Esophagus squamous epithelium (tissue), 5 donors: ENCODE measurements around the gene COL27A1. TPM values are rescaled to one million over a fixed set of nuclear protein-coding genes. Genes with fewer than 3 reads are reported as not detected.

ENCODE experiments used
- DNase-seq: peaks from one replicate; lab custom pipeline; 2025; lab: John Stamatoyannopoulos, UW
- H3K27ac ChIP-seq, 4 donors: fragments of 200-600 bp; sonication (generic); one replicate each; pipeline ENCODE4 v1.5.1; 2016 to 2019; ENCODE audit warnings: mild to moderate bottlenecking in 1 of 4
- H3K27me3 ChIP-seq, 4 donors: fragments of 200-600 bp; sonication (generic); 1 replicate in 3 of 4; 2 replicates in 1 of 4; pipeline versions ENCODE4 v1.5.1 to v1.6.0; 2017 to 2021; ENCODE audit warnings: antibody characterized with exemption in 1 of 4
- H3K36me3 ChIP-seq, 3 donors: fragments of 200-600 bp; sonication (generic); one replicate each; pipeline ENCODE4 v1.5.1; 2016 to 2019
- H3K4me1 ChIP-seq, 3 donors: fragments of 200-600 bp; sonication (generic); one replicate each; pipeline ENCODE4 v1.5.1; 2017 to 2019
- H3K4me3 ChIP-seq, 4 donors: fragments of 200-600 bp; sonication (generic); 1 replicate in 3 of 4; 2 replicates in 1 of 4; pipeline ENCODE4 v1.5.1; 2016 to 2019; ENCODE audit warnings: mild to moderate bottlenecking in 2 of 4, moderate library complexity in 1 of 4
- H3K9me3 ChIP-seq, 3 donors: fragments of 200-600 bp; sonication (generic); one replicate each; pipeline ENCODE4 v1.5.1; 2016 to 2019
- CTCF ChIP-seq, 6 experiments: fragments of 450-650 bp in 4 of 6; fragments of 200-600 bp in 2 of 6; sonication (generic) in 2 of 6; IDR thresholded peaks; one replicate each; pipeline ENCODE4 v1.5.1; 2016 to 2019; ENCODE audit warnings: antibody characterized with exemption in 6 of 6, mild to moderate bottlenecking in 4 of 6, moderate library complexity in 4 of 6
- POLR2A ChIP-seq, 4 donors: fragments of 450-650 bp; IDR thresholded peaks; one replicate each; pipeline ENCODE4 v1.6.1; 2017; ENCODE audit warnings: antibody characterized with exemption in 4 of 4, mild to moderate bottlenecking in 4 of 4, moderate library complexity in 3 of 4
- WGBS, 2 donors: methylation state at CpG; one replicate each; pipeline ENCODE4 v1.1.5; 2018; 5-methylcytosine and 5-hydroxymethylcytosine counted together
- intact Hi-C: fragments of 100-400 bp; cut with DNase I; formaldehyde crosslinking; loops from one replicate; pipeline ENCODE4 v1.15.0; 2022
- total RNA-seq, 4 donors: library from RNA; depleted of rRNA; stranded (reverse); fragments of >200 nt; gene quantifications; one replicate each; pipeline ENCODE4 v1.1.0, GENCODE V29; 2016
- donor health status: DM: yes; HTN: yes; CAD: no.

COL27A1 gene
- total RNA-seq, 4 donors from 2014 or later: 7.5 to 34.0 (median 12.0) TPM

GRCh38 chr9:114309096-114309495 lies 153.8 kb downstream of the COL27A1 start:
- intact Hi-C loops: no loop called here
- no peak for DNase-seq
- WGBS, 2 donors: 67 to 70% methylated on average over 2 to 5 of the region's 13 CpGs
- no peaks in the 10 kb centered on the region for H3K27me3 ChIP-seq
- H3K27ac ChIP-seq: no peak overlapping the region
- H3K9me3 ChIP-seq: no peaks in the 10 kb centered on the region
- peaks cover 0 to 36% (median 0%) of the 10 kb centered on the region in 3 donors for H3K36me3 ChIP-seq
- H3K4me3 ChIP-seq: no peak overlapping the region
- peaks cover 0 to 7% (median 0%) of the 10 kb centered on the region in 3 donors for H3K4me1 ChIP-seq
- TF ChIP-seq CTCF (IDR thresholded peaks at IDR 0.05): no peak
- TF ChIP-seq POLR2A (IDR thresholded peaks at IDR 0.05): no peak

DNA sequence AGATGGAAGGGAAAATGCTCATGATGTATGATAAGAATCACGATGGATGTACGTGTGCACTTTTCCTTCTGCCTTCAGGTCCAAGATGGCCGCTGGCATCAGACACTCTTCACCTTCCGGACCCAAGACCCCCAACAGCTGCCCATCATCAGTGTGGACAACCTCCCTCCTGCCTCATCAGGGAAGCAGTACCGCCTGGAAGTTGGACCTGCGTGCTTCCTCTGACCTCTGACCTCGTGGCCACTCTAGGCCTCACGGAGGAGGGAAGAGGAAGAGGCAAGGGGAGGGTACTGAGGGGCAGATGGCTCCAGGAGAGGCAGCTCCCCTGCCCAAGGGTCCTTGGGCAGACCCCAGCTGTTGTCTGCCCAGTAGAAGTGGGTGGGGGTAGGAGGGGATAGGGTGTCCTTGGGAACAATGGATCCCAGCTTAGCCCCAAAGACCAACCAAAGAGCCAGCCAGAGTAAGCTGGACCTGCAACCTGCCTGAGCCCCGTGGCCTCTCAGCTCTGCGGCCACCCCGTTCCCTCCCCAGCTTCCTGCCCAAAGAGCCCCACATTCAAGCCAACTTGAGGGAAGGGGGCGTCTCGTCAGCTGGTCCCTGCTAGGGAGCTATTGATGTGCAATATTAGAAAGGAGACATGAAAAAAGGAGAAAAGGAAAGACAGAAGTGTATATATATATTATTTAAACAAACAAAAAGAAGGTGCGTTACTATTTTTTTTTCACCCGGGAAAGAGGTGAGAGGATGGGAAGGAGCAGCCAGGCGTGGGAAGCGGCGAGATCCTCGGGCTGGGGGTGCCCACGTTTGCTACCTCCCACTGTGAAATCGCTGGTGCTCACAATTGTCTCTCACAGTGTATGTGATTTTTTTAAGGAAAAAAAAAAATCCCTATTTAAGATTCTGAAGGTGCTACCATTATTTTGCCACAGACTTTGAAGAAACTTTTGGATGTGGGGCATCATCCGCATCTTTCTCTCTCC lies 155.4 kb downstream of the COL27A1 start:
- no peaks in the 10 kb centered on the region for H3K27me3 ChIP-seq
- intact Hi-C loops: no loop called here
- TF ChIP-seq POLR2A (IDR thresholded peaks at IDR 0.05) (no peak), CTCF (IDR thresholded peaks at IDR 0.05) (no peak)
- peaks cover 0 to 36% (median 0%) of the 10 kb centered on the region in 3 donors for H3K36me3 ChIP-seq
- H3K9me3 ChIP-seq: no peaks in the 10 kb centered on the region
- H3K27ac ChIP-seq: no peak overlapping the region
- peaks cover 0 to 3% (median 0%) of the 10 kb centered on the region in 3 donors for H3K4me1 ChIP-seq
- 83 to 87% methylated on average over 19 to 21 of the region's 22 CpGs for WGBS, 2 donors
- no peak overlapping the region for H3K4me3 ChIP-seq
- no peak for DNase-seq

- no peak for DNase-seq
- Histone ChIP-seq H3K4me3 (no peak overlapping the region), H3K27me3 (no peaks in the 10 kb centered on the region), H3K27ac (no peak overlapping the region), H3K36me3 (peaks cover 0 to 33% (median 0%) of the 10 kb centered on the region in 3 donors), H3K9me3 (no peaks in the 10 kb centered on the region), H3K4me1 (peaks cover 0 to 4% (median 0%) of the 10 kb centered on the region in 3 donors)
- WGBS, 2 donors: 91 to 92% methylated on average over 27 to 28 of the region's 28 CpGs
- intact Hi-C loops: no loop called here
- TF ChIP-seq POLR2A (IDR thresholded peaks at IDR 0.05) (no peak), CTCF (IDR thresholded peaks at IDR 0.05) (no peak)
These were observed 156.5 kb downstream of the COL27A1 start for GRCh38 chr9:114311571-114312512.

DNA sequence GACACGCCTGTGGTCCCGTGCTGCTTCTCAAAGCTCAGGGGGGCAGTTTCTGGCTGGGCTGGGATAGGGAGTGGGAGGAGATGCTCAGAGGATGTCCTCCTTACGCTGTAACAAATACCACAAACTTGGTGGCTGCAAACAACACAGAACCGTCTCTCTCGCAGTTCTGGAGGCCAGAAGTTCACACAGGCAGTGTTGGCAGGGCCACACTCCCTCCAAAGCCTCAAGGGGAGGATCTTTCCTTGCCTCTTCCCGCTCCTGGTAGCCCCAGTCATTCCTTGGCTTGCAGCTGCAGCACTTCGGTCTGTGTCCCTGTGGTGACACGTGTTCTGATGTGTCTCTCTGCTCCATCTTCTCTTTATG lies 157.2 kb downstream of the COL27A1 start:
- no peak overlapping the region for H3K27ac ChIP-seq
- intact Hi-C loops: no loop called here
- H3K4me1 ChIP-seq: peaks cover 0 to 4% (median 0%) of the 10 kb centered on the region in 3 donors
- no peaks in the 10 kb centered on the region for H3K27me3 ChIP-seq
- 73 to 78% methylated on average over 6 to 8 of the region's 8 CpGs for WGBS, 2 donors
- DNase-seq: no peak
- H3K4me3 ChIP-seq: no peak overlapping the region
- no peak for TF ChIP-seq CTCF (IDR thresholded peaks at IDR 0.05)
- no peak for TF ChIP-seq POLR2A (IDR thresholded peaks at IDR 0.05)
- no peaks in the 10 kb centered on the region for H3K9me3 ChIP-seq
- H3K36me3 ChIP-seq: peaks cover 0 to 26% (median 0%) of the 10 kb centered on the region in 3 donors
